IMR-90 (cell line): ENCODE data around the gene OR7C2. TPM values are rescaled to one million over a fixed set of nuclear protein-coding genes. Genes with fewer than 3 reads are reported as not detected.

Experiments used
- ATAC-seq: fragments of 200-7000 bp; cut with Tn5 transposase; 2 replicates; pipeline ENCODE4 v1.9.1; 2020; ENCODE audit warnings: low read depth, mild to moderate bottlenecking, moderate library complexity
- BruUV-seq: library from RNA; stranded (reverse); fragments of 400-500 nt; replicated peaks from 2 replicates; lab custom pipeline; 2021; lab: Mats Ljungman, UMichigan
- CTCF ChIA-PET: fragments of 300-600 bp; formaldehyde crosslinking; extraction: SDS; loops from one replicate; lab custom pipeline; 2021; ENCODE audit warnings: antibody characterized with exemption; lab: Yijun Ruan, JAX
- POLR2A ChIA-PET: fragments of 300-600 bp; sonication (Branson Sonifier 250); formaldehyde crosslinking; loops from one replicate; lab custom pipeline; 2022; ENCODE audit warnings: antibody characterized with exemption; ENCODE audit not compliant: unreplicated experiment; lab: Charles Lee
- DNase-seq: peaks from one replicate; pipeline ENCODE4 v3.0.0; 2013
- H2AFZ ChIP-seq: replicated peaks from 2 replicates; pipeline ENCODE3; 2013; ENCODE audit warnings: low read length, mild to moderate bottlenecking; ENCODE audit not compliant: poor library complexity
- H2AK5ac ChIP-seq: 2 replicates; pipeline ENCODE4 v1.6.1; 2013; ENCODE audit warnings: low read depth, low read length, inconsistent platforms
- H2AK9ac ChIP-seq: replicated peaks from 2 replicates; pipeline ENCODE3; 2013; ENCODE audit warnings: mild to moderate bottlenecking, low read depth, low read length, moderate library complexity; ENCODE audit not compliant: poor library complexity
- H2BK120ac ChIP-seq: 2 replicates; pipeline ENCODE4 v1.6.1; 2013; ENCODE audit warnings: low read depth, low read length, inconsistent platforms
- H2BK15ac ChIP-seq: 3 replicates; pipeline ENCODE4 v1.6.1; 2013; ENCODE audit warnings: low read depth, low read length, inconsistent platforms
- H2BK20ac ChIP-seq: 2 replicates; pipeline ENCODE4 v1.6.1; 2013; ENCODE audit warnings: low read depth, mild to moderate bottlenecking, inconsistent platforms, low read length, moderate library complexity
- H2BK5ac ChIP-seq: 2 replicates; pipeline ENCODE4 v1.6.1; 2013; ENCODE audit warnings: mild to moderate bottlenecking, low read depth, low read length, inconsistent platforms; ENCODE audit not compliant: poor library complexity, severe bottlenecking
- H3K14ac ChIP-seq: replicated peaks from 2 replicates; pipeline ENCODE4 v1.6.1; 2013; ENCODE audit warnings: low read depth, low read length, inconsistent platforms
- H3K18ac ChIP-seq: 2 replicates; pipeline ENCODE4 v1.6.1; 2013; ENCODE audit warnings: low read depth, low read length, control low read depth
- H3K23ac ChIP-seq: 2 replicates; pipeline ENCODE4 v1.6.1; 2013; ENCODE audit warnings: low read depth, low read length, inconsistent platforms
- H3K27ac ChIP-seq: 2 replicates; pipeline ENCODE4 v1.5.1; 2013; ENCODE audit warnings: mild to moderate bottlenecking, control low read depth, low read length; ENCODE audit not compliant: insufficient read depth
- H3K27me3 ChIP-seq: 2 replicates; pipeline ENCODE4 v1.6.1; 2013; ENCODE audit warnings: low read length; ENCODE audit not compliant: control insufficient read depth, insufficient read depth
- H3K36me3 ChIP-seq: 2 replicates; pipeline ENCODE4 v1.6.1; 2013; ENCODE audit warnings: low read length, mixed read lengths; ENCODE audit not compliant: control insufficient read depth, insufficient read depth
- H3K4ac ChIP-seq: 2 replicates; pipeline ENCODE4 v1.6.1; 2013; ENCODE audit warnings: low read depth, low read length, inconsistent platforms
- H3K4me1 ChIP-seq: 2 replicates; pipeline ENCODE4 v1.6.1; 2013; ENCODE audit warnings: low read length, mixed read lengths; ENCODE audit not compliant: control insufficient read depth, insufficient read depth
- H3K4me2 ChIP-seq: 2 replicates; pipeline ENCODE4 v1.6.1; 2013; ENCODE audit warnings: low read depth, mild to moderate bottlenecking, control low read depth, low read length, moderate library complexity
- H3K4me3 ChIP-seq: 2 replicates; pipeline ENCODE4 v1.5.1; 2013; ENCODE audit warnings: low read depth, mild to moderate bottlenecking, control low read depth, low read length, moderate library complexity; ENCODE audit not compliant: insufficient read depth
- H3K56ac ChIP-seq: 2 replicates; pipeline ENCODE4 v1.6.1; 2013; ENCODE audit warnings: low read length, inconsistent platforms; ENCODE audit not compliant: insufficient read depth; ENCODE audit errors: extremely low read depth
- H3K79me1 ChIP-seq, 2 experiments: 2 replicates each; pipeline ENCODE4 v1.6.1; 2013; ENCODE audit warnings: low read length in 2 of 2, inconsistent platforms in 1 of 2, low read depth in 1 of 2
- H3K9ac ChIP-seq: 2 replicates; pipeline ENCODE4 v1.6.1; 2013; ENCODE audit warnings: low read depth, low read length, control low read depth
- H3K9me1 ChIP-seq: 2 replicates; pipeline ENCODE4 v1.6.1; 2013; ENCODE audit warnings: low read length, inconsistent platforms; ENCODE audit not compliant: insufficient read depth
- H3K9me3 ChIP-seq: 2 replicates; pipeline ENCODE4 v1.6.1; 2013; ENCODE audit warnings: low read length; ENCODE audit not compliant: control insufficient read depth, insufficient read depth
- H4K20me1 ChIP-seq: 2 replicates; pipeline ENCODE4 v1.6.1; 2013; ENCODE audit warnings: low read length, inconsistent platforms; ENCODE audit not compliant: insufficient read depth
- H4K5ac ChIP-seq: 2 replicates; pipeline ENCODE4 v1.6.1; 2013; ENCODE audit warnings: mild to moderate bottlenecking, low read depth, low read length, control low read depth
- H4K8ac ChIP-seq, 2 experiments: 2 replicates each; pipeline ENCODE4 v1.6.1; 2013; ENCODE audit warnings: low read depth in 2 of 2, low read length in 2 of 2, control low read depth in 1 of 2, inconsistent platforms in 1 of 2
- H4K91ac ChIP-seq: 2 replicates; pipeline ENCODE4 v1.6.1; 2013; ENCODE audit warnings: low read depth, low read length, inconsistent platforms; ENCODE audit not compliant: insufficient read depth
- BHLHE40 ChIP-seq: fragments of 150-350 bp; IDR thresholded peaks from 2 replicates; pipeline ENCODE4 v1.6.1; 2016; ENCODE audit warnings: mild to moderate bottlenecking, low read depth, low read length
- CEBPB ChIP-seq: IDR thresholded peaks from 2 replicates; pipeline ENCODE4 v1.6.1; 2012; ENCODE audit warnings: low read depth, low read length, improper control_type of control experiment
- CHD1 ChIP-seq: IDR thresholded peaks from 2 replicates; pipeline ENCODE4 v1.6.1; 2012; ENCODE audit warnings: low read depth, low read length, improper control_type of control experiment
- MAZ ChIP-seq: IDR thresholded peaks from 2 replicates; pipeline ENCODE4 v1.6.1; 2012; ENCODE audit warnings: low read depth, mild to moderate bottlenecking, low read length, improper control_type of control experiment, moderate library complexity, borderline replicate concordance
- MXI1 ChIP-seq: IDR thresholded peaks from 2 replicates; pipeline ENCODE4 v1.6.1; 2012; ENCODE audit warnings: low read depth, mild to moderate bottlenecking, low read length, moderate library complexity, borderline replicate concordance
- POLR2A ChIP-seq: IDR thresholded peaks from 2 replicates; pipeline ENCODE4 v1.6.1; 2012; ENCODE audit warnings: mild to moderate bottlenecking, low read depth, low read length
- RAD21 ChIP-seq: IDR thresholded peaks from 2 replicates; pipeline ENCODE4 v1.6.1; 2012; ENCODE audit warnings: low read length, improper control_type of control experiment
- RCOR1 ChIP-seq: IDR thresholded peaks from 2 replicates; pipeline ENCODE4 v1.6.1; 2012; ENCODE audit warnings: mild to moderate bottlenecking, low read length, improper control_type of control experiment; ENCODE audit not compliant: insufficient replicate concordance
- RFX5 ChIP-seq: IDR thresholded peaks from 2 replicates; pipeline ENCODE4 v1.8.0; 2012; ENCODE audit warnings: low read depth, mild to moderate bottlenecking, low read length, moderate library complexity
- SMC3 ChIP-seq: fragments of 150-350 bp; IDR thresholded peaks from 2 replicates; pipeline ENCODE4 v1.6.1; 2016; ENCODE audit warnings: low read depth, mild to moderate bottlenecking, antibody characterized with exemption, low read length, moderate library complexity
- USF2 ChIP-seq: fragments of 150-350 bp; IDR thresholded peaks from 2 replicates; pipeline ENCODE4 v1.6.1; 2017; ENCODE audit warnings: mild to moderate bottlenecking, antibody characterized with exemption, low read length, low read depth
- WGBS, 2 experiments: methylation state at CpG; one replicate each; pipeline versions ENCODE4 v1.1.5 to v1.1.7; 2013; ENCODE audit warnings: missing lambda C conversion rate in 2 of 2; ENCODE audit not compliant: insufficient read length in 1 of 2; ENCODE audit errors: extremely low coverage in 2 of 2; 5-methylcytosine and 5-hydroxymethylcytosine counted together
- dilution Hi-C: fragments of 300-500 bp; cut with HindIII; formaldehyde crosslinking; loops from one replicate; pipeline ENCODE4 v1.14.3; 2018; ENCODE audit warnings: low sequenced_read_pairs; ENCODE audit not compliant: unreplicated experiment
- in situ Hi-C: fragments of 300-500 bp; cut with MboI; formaldehyde crosslinking; loops from 3 replicates; pipeline ENCODE4 v1.14.3; 2019; ENCODE audit warnings: low sequenced_read_pairs, inconsistent platforms, mixed read lengths
- intact Hi-C: fragments of 100-400 bp; cut with micrococcal nuclease; formaldehyde crosslinking; loops from 2 replicates; pipeline ENCODE4 v1.10.0; 2022
- polyA plus RNA-seq, 3 experiments: library from polyadenylated mRNA; depleted of rRNA; stranded (reverse); fragments of >200 nt; gene quantifications; 2 replicates each; pipeline ENCODE4 v1.2.3, GENCODE V29; 2012; ENCODE audit warnings: low replicate concordance in 1 of 3
- total RNA-seq: library from RNA; depleted of rRNA; stranded (reverse); fragments of >200 nt; gene quantifications from 2 replicates; pipeline ENCODE4 v1.2.3, GENCODE V29; 2012
- TF ChIP-seq, protein P1 (sequence below): conservative IDR thresholded peaks from 2 replicates; pipeline ENCODE4 v1.5.1; 2012; ENCODE audit warnings: mild to moderate bottlenecking, low read depth, low read length, improper control_type of control experiment
- TF ChIP-seq, protein P2 (sequence below): fragments of 150-350 bp; IDR thresholded peaks from 2 replicates; pipeline ENCODE4 v1.6.1; 2016; ENCODE audit warnings: low read depth, mild to moderate bottlenecking, low read length, moderate library complexity, borderline replicate concordance

Gene OR7C2
- total and polyA plus RNA-seq, 2 of the 4 experiments (the other 2 are of a cell fraction) = not detected

- Histone ChIP-seq H4K8ac (no peak overlapping the region), H3K4me2 (no peak overlapping the region), H4K20me1 (no peaks in the 10 kb centered on the region), H3K9me3 (no peaks in the 10 kb centered on the region), H2AFZ (no peak overlapping the region), H3K36me3 (no peaks in the 10 kb centered on the region), H2AK9ac (no peak overlapping the region), H2BK20ac (no peak overlapping the region), H3K18ac (no peak overlapping the region), H3K56ac (no peak overlapping the region), H2AK5ac (no peak overlapping the region), H3K4ac (no peak overlapping the region), H3K9ac (no peak overlapping the region), H2BK5ac (no peak overlapping the region), H3K4me1 (no peaks in the 10 kb centered on the region), H2BK120ac (no peak overlapping the region), H4K91ac (no peak overlapping the region), H4K5ac (no peak overlapping the region), H3K27me3 (no peaks in the 10 kb centered on the region), H3K79me1 (no peaks in the 10 kb centered on the region), H3K14ac (no peak overlapping the region), H3K4me3 (no peak overlapping the region), H3K23ac (no peak overlapping the region), H3K27ac (no peak overlapping the region), H2BK15ac (no peak overlapping the region), H3K9me1 (no peaks in the 10 kb centered on the region)
- dilution Hi-C loops = no loop called here
- ChIA-PET CTCF (no interaction called here), POLR2A (no interaction called here)
- DNase-seq (no peak), ATAC-seq (no peak)
- no TSS peak for BruUV-seq
- TF ChIP-seq RFX5 = no peak
- TF ChIP-seq RAD21 = no peak
- no peak for TF ChIP-seq SMC3
- TF ChIP-seq, protein P1, sequence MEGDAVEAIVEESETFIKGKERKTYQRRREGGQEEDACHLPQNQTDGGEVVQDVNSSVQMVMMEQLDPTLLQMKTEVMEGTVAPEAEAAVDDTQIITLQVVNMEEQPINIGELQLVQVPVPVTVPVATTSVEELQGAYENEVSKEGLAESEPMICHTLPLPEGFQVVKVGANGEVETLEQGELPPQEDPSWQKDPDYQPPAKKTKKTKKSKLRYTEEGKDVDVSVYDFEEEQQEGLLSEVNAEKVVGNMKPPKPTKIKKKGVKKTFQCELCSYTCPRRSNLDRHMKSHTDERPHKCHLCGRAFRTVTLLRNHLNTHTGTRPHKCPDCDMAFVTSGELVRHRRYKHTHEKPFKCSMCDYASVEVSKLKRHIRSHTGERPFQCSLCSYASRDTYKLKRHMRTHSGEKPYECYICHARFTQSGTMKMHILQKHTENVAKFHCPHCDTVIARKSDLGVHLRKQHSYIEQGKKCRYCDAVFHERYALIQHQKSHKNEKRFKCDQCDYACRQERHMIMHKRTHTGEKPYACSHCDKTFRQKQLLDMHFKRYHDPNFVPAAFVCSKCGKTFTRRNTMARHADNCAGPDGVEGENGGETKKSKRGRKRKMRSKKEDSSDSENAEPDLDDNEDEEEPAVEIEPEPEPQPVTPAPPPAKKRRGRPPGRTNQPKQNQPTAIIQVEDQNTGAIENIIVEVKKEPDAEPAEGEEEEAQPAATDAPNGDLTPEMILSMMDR = no peak
- TF ChIP-seq CHD1 = no peak
- no peak for TF ChIP-seq CEBPB
- no peak for TF ChIP-seq BHLHE40
- TF ChIP-seq POLR2A = no peak
- TF ChIP-seq USF2 = no peak
- no peak for TF ChIP-seq RCOR1
- TF ChIP-seq, protein P2, sequence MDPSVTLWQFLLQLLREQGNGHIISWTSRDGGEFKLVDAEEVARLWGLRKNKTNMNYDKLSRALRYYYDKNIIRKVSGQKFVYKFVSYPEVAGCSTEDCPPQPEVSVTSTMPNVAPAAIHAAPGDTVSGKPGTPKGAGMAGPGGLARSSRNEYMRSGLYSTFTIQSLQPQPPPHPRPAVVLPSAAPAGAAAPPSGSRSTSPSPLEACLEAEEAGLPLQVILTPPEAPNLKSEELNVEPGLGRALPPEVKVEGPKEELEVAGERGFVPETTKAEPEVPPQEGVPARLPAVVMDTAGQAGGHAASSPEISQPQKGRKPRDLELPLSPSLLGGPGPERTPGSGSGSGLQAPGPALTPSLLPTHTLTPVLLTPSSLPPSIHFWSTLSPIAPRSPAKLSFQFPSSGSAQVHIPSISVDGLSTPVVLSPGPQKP = no peak
- TF ChIP-seq MAZ = no peak
- TF ChIP-seq MXI1 = no peak
- in situ Hi-C loops = no loop called here
- intact Hi-C loops = no loop called here
- no CpG with 5 or more reads among the region's 5 CpGs for WGBS, 2 experiments
Observed at GRCh38 chr19:14985133-14985532, 43.8 kb downstream of the OR7C2 start.
